Keratinocyte (primary cell): Measurements from ENCODE around the gene BTN2A1. TPM values are rescaled to one million over a fixed set of nuclear protein-coding genes. Genes with fewer than 3 reads are reported as not detected.

ENCODE experiments used
- DNase-seq: peaks from one replicate; pipeline ENCODE4 v3.0.0-alpha.2; 2011; ENCODE audit warnings: low read depth, missing footprints, low spot score
- FAIRE-seq: peaks from 2 replicates; lab custom pipeline; 2011; peaks lifted over from hg19 to GRCh38; lab: Jason Lieb, UNC
- H2AFZ ChIP-seq: 2 replicates; pipeline ENCODE4 v1.6.0; 2012; ENCODE audit warnings: low read length, control low read depth, inconsistent platforms; ENCODE audit not compliant: control insufficient read depth
- H3K27ac ChIP-seq: 2 replicates; pipeline ENCODE4 v1.5.1; 2011; ENCODE audit warnings: low read length; ENCODE audit not compliant: control insufficient read depth, insufficient read depth
- H3K27me3 ChIP-seq: 3 replicates; pipeline ENCODE4 v1.6.0; 2011; ENCODE audit warnings: low read length; ENCODE audit not compliant: control insufficient read depth, insufficient read depth; ENCODE audit errors: extremely low read depth
- H3K36me3 ChIP-seq, 2 experiments: 2 replicates in 1 of 2; 3 replicates in 1 of 2; pipeline ENCODE4 v1.5.1; 2011; ENCODE audit warnings: low read length in 2 of 2, mild to moderate bottlenecking in 1 of 2; ENCODE audit not compliant: control insufficient read depth in 2 of 2, insufficient read depth in 2 of 2; ENCODE audit errors: extremely low read depth in 1 of 2
- H3K4me1 ChIP-seq: 3 replicates; pipeline ENCODE4 v1.5.1; 2011; ENCODE audit warnings: low read length; ENCODE audit not compliant: control insufficient read depth, insufficient read depth; ENCODE audit errors: extremely low read depth
- H3K4me2 ChIP-seq: 3 replicates; pipeline ENCODE4 v1.6.0; 2011; ENCODE audit warnings: low read depth, low read length; ENCODE audit not compliant: control insufficient read depth, insufficient read depth; ENCODE audit errors: extremely low read depth
- H3K4me3 ChIP-seq, 3 experiments: fragments of 200-600 bp in 1 of 3; sonication (generic) in 1 of 3; 2 replicates in 2 of 3; 3 replicates in 1 of 3; pipeline ENCODE4 v1.5.1; 2011 to 2016; ENCODE audit warnings: low read length in 3 of 3, mild to moderate bottlenecking in 3 of 3, control low read depth in 2 of 3, inconsistent platforms in 1 of 3, low read depth in 1 of 3, mixed read lengths in 1 of 3, mixed run types in 1 of 3, moderate library complexity in 1 of 3; ENCODE audit not compliant: control insufficient read depth in 2 of 3, insufficient read depth in 2 of 3; ENCODE audit errors: extremely low read depth in 1 of 3
- H3K79me2 ChIP-seq: 2 replicates; pipeline ENCODE4 v1.6.0; 2012; ENCODE audit warnings: low read length; ENCODE audit not compliant: control insufficient read depth, insufficient read depth
- H3K9ac ChIP-seq: 3 replicates; pipeline ENCODE4 v1.6.0; 2011; ENCODE audit warnings: low read length; ENCODE audit not compliant: control insufficient read depth, insufficient read depth; ENCODE audit errors: extremely low read depth
- H3K9me1 ChIP-seq: 3 replicates; pipeline ENCODE4 v1.6.0; 2011; ENCODE audit warnings: low read length; ENCODE audit not compliant: control insufficient read depth, insufficient read depth; ENCODE audit errors: extremely low read depth
- H3K9me3 ChIP-seq: 2 replicates; pipeline ENCODE4 v1.5.1; 2012; ENCODE audit warnings: low read depth, low read length; ENCODE audit not compliant: control insufficient read depth
- H4K20me1 ChIP-seq: 3 replicates; pipeline ENCODE4 v1.6.0; 2011; ENCODE audit warnings: low read length; ENCODE audit not compliant: control insufficient read depth, insufficient read depth; ENCODE audit errors: extremely low read depth
- EZH2 ChIP-seq: IDR thresholded peaks from one replicate; pipeline ENCODE4 v1.6.1; 2012; ENCODE audit warnings: inconsistent platforms, mild to moderate bottlenecking, low read length, moderate library complexity
- dilution Hi-C: fragments of 300-500 bp; cut with MboI; formaldehyde crosslinking; loops from one replicate; pipeline ENCODE4 v1.7.0; 2020; ENCODE audit warnings: low sequenced_read_pairs; ENCODE audit not compliant: extremely low pct_ligation_motif_present
- polyA plus RNA-seq, 5 experiments: library from polyadenylated mRNA; depleted of rRNA in 3 of 5; stranded (reverse) in 3 of 5; stranded (forward) in 1 of 5; unstranded in 1 of 5; fragments of >200 nt; gene quantifications; 1 replicate in 1 of 5; 2 replicates in 3 of 5; 3 replicates in 1 of 5; pipeline versions ENCODE4 v1.2.1 to v1.2.3, GENCODE V29; 2011 to 2012; ENCODE audit warnings: missing spikeins in 2 of 5, low read depth in 1 of 5, low replicate concordance in 1 of 5
- TF ChIP-seq, protein P1 (sequence below), 3 experiments: IDR thresholded peaks in 1 of 3; conservative IDR thresholded peaks in 1 of 3; optimal IDR thresholded peaks in 1 of 3; 2 replicates in 2 of 3; 3 replicates in 1 of 3; pipeline versions ENCODE3 to v1.5.1; 2011; ENCODE audit warnings: low read length in 3 of 3, mild to moderate bottlenecking in 3 of 3, moderate library complexity in 2 of 3, control low read depth in 1 of 3, inconsistent platforms in 1 of 3; ENCODE audit not compliant: insufficient read depth in 2 of 3; ENCODE audit errors: extremely low read depth in 1 of 3

The BTN2A1 gene
- polyA plus RNA-seq, 1 donor (not counting 4 experiments of a cell fraction or from before 2014, with no cell fraction given), result 13.9 TPM

DNA sequence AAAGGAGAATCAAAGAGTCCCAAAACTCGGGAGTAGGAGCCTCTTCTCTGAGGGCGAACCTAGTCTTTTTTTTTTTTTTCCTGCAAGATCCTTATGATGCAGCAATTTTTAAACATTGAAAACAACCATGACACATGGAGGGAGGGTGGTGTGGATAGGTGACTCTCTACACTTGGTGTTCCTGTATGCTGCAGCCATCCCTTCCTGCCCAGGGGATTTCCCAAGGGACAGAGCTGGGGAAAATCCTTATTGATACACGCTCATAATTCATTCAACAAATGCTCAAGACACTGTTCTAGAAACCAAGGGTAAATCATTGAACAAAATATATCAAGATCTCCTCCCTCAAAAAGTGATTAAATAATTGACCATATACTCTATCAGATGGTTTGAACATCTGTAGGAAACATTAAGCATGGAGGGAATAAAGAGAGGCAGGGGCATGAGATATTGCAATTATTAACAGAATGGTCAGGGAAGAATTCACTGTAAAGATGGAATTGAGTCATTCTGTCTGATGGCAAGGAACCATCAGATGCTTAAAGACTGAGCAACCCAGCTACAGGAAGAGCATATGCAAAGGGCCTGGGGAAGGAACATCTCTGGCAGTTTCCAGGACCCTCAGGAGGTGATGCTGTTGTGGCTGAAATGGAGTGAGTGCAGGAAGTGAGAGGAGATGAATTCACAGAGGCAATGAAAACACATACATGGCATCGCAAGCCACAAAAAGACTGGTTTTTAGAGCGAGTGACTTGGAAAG lies 30.9 kb upstream of the BTN2A1 start:
- FAIRE-seq (no peak), DNase-seq (no peak)
- H3K9me3 ChIP-seq, result no peaks in the 10 kb centered on the region
- no peak for TF ChIP-seq EZH2
- TF ChIP-seq, protein P1, sequence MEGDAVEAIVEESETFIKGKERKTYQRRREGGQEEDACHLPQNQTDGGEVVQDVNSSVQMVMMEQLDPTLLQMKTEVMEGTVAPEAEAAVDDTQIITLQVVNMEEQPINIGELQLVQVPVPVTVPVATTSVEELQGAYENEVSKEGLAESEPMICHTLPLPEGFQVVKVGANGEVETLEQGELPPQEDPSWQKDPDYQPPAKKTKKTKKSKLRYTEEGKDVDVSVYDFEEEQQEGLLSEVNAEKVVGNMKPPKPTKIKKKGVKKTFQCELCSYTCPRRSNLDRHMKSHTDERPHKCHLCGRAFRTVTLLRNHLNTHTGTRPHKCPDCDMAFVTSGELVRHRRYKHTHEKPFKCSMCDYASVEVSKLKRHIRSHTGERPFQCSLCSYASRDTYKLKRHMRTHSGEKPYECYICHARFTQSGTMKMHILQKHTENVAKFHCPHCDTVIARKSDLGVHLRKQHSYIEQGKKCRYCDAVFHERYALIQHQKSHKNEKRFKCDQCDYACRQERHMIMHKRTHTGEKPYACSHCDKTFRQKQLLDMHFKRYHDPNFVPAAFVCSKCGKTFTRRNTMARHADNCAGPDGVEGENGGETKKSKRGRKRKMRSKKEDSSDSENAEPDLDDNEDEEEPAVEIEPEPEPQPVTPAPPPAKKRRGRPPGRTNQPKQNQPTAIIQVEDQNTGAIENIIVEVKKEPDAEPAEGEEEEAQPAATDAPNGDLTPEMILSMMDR (optimal IDR thresholded peaks at IDR 0.05 in 1 of 3, IDR thresholded peaks at IDR 0.05 in 1 of 3, conservative IDR thresholded peaks at IDR 0.05 in 1 of 3; ENCODE audit: extremely low read depth in 1 of 3, insufficient read depth in 2 of 3, low read length in 3 of 3), result no peak
- no peaks in the 10 kb centered on the region for H3K27me3 ChIP-seq
- peaks cover 6 to 14% of the 10 kb centered on the region in 2 experiments for H3K36me3 ChIP-seq
- dilution Hi-C loops, result no loop called here
- no peak overlapping the region for H3K4me2 ChIP-seq
- no peak overlapping the region for H3K9ac ChIP-seq
- no peaks in the 10 kb centered on the region for H3K79me2 ChIP-seq
- H3K9me1 ChIP-seq, result no peaks in the 10 kb centered on the region
- no peaks in the 10 kb centered on the region for H3K4me1 ChIP-seq
- no peak overlapping the region for H3K4me3 ChIP-seq
- no peak overlapping the region for H2AFZ ChIP-seq
- no peaks in the 10 kb centered on the region for H4K20me1 ChIP-seq
- no peak overlapping the region for H3K27ac ChIP-seq

DNA sequence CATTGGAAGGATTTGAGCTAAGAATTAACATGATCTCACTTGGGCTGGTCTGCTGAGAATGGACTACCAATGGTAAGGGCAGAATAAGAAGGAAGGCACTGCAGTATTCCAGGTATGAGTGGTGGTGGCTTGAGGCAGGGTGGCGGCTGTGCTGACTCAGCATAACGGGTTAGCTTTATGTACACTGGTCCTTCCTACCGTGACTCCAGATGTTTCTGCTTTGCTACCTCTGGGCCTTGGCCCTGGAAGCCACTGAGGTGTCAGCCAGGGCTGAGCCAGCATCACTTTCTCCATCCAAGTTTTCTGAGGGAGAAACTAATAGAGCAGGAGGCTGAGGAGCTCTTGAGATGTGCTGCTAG lies 30.3 kb upstream of the BTN2A1 start:
- Histone ChIP-seq H3K27ac (no peak overlapping the region), H3K9ac (no peak overlapping the region), H3K4me2 (no peak overlapping the region), H2AFZ (no peak overlapping the region), H3K79me2 (no peaks in the 10 kb centered on the region), H3K9me1 (no peaks in the 10 kb centered on the region), H3K4me1 (no peaks in the 10 kb centered on the region), H3K27me3 (no peaks in the 10 kb centered on the region), H3K4me3 (no peak overlapping the region), H4K20me1 (no peaks in the 10 kb centered on the region), H3K9me3 (no peaks in the 10 kb centered on the region), H3K36me3 (peaks cover 6 to 14% of the 10 kb centered on the region in 2 experiments)
- DNase-seq, result no peak
- TF ChIP-seq, protein P1 (optimal IDR thresholded peaks at IDR 0.05 in 1 of 3, IDR thresholded peaks at IDR 0.05 in 1 of 3, conservative IDR thresholded peaks at IDR 0.05 in 1 of 3; ENCODE audit: extremely low read depth in 1 of 3, insufficient read depth in 2 of 3, low read length in 3 of 3), result no peak
- TF ChIP-seq EZH2, result no peak
- dilution Hi-C loops, result no loop called here
- FAIRE-seq, result no peak
